HepG2 (cell line): ENCODE data around the gene FFAR1. TPM values are rescaled to one million over a fixed set of nuclear protein-coding genes. Genes with fewer than 3 reads are reported as not detected.

Source experiments
- ATAC-seq: fragments of 200-7000 bp; cut with Tn5 transposase; 3 replicates; pipeline ENCODE4 v1.9.1; 2020; ENCODE audit warnings: mild to moderate bottlenecking, moderate library complexity
- BruUV-seq: library from RNA; stranded (reverse); fragments of 400-500 nt; replicated peaks from 2 replicates; lab custom pipeline; 2021; lab: Mats Ljungman, UMichigan
- CTCF ChIA-PET: fragments of 300-600 bp; formaldehyde crosslinking; extraction: SDS; loops from one replicate; lab custom pipeline; 2021; ENCODE audit warnings: low total read pairs, inconsistent platforms, low intra/inter-chr PET ratio; lab: Yijun Ruan, JAX
- POLR2A ChIA-PET: fragments of 350-600 bp; sonication (Branson Sonifier 250); formaldehyde crosslinking; loops from one replicate; lab custom pipeline; 2020; ENCODE audit warnings: antibody characterized with exemption, inconsistent platforms; lab: Yijun Ruan, JAX
- DNase-seq: peaks from one replicate; pipeline ENCODE4 v3.0.0-alpha.2; 2015; ENCODE audit warnings: low spot score
- FAIRE-seq: peaks from 3 replicates; lab custom pipeline; 2011; peaks lifted over from hg19 to GRCh38; lab: Jason Lieb, UNC
- H2AFZ ChIP-seq: one replicate; pipeline ENCODE4 v1.6.1; 2011; ENCODE audit warnings: low read length, inconsistent platforms
- H3K27ac ChIP-seq: fragments of 300-600 bp; 3 replicates; pipeline ENCODE4 v1.8.0; 2011; ENCODE audit warnings: mixed run types, mild to moderate bottlenecking, mixed read lengths, low read length, inconsistent platforms; ENCODE audit not compliant: insufficient read depth; ENCODE audit errors: extremely low read length
- H3K27me3 ChIP-seq, 2 experiments: fragments of 200-600 bp in 1 of 2; 2 replicates in 1 of 2; 3 replicates in 1 of 2; pipeline versions ENCODE4 v1.6.0 to v1.8.0; 2011; ENCODE audit warnings: low read length in 2 of 2, mild to moderate bottlenecking in 2 of 2, moderate library complexity in 2 of 2, inconsistent platforms in 1 of 2; ENCODE audit not compliant: insufficient read depth in 2 of 2, control insufficient read depth in 1 of 2
- H3K36me3 ChIP-seq, 2 experiments: fragments of 200-600 bp in 1 of 2; replicated peaks in 1 of 2; 2 replicates in 1 of 2; 3 replicates in 1 of 2; pipeline versions ENCODE4 v1.5.1 to v1.8.0; 2011; ENCODE audit warnings: low read length in 2 of 2, inconsistent platforms in 1 of 2; ENCODE audit not compliant: insufficient read depth in 2 of 2, control insufficient read depth in 1 of 2
- H3K4me1 ChIP-seq: 2 replicates; pipeline ENCODE4 v1.5.1; 2012; ENCODE audit warnings: low read length, inconsistent platforms; ENCODE audit not compliant: insufficient read depth
- H3K4me2 ChIP-seq: 2 replicates; pipeline ENCODE4 v1.6.0; 2011; ENCODE audit warnings: low read depth, low read length, inconsistent platforms
- H3K4me3 ChIP-seq, 3 experiments: fragments of 200-600 bp in 1 of 3; sonication (generic), shearing (Covaris generic) in 1 of 3; replicated peaks in 1 of 3; 2 replicates each; pipeline ENCODE4 v1.5.1; 2011 to 2016; ENCODE audit warnings: low read length in 3 of 3, inconsistent platforms in 2 of 3, low read depth in 2 of 3, mild to moderate bottlenecking in 2 of 3, control low read depth in 1 of 3, mixed read lengths in 1 of 3; ENCODE audit not compliant: insufficient read depth in 1 of 3
- H3K79me2 ChIP-seq: one replicate; pipeline ENCODE4 v1.6.1; 2011; ENCODE audit warnings: low read length, inconsistent platforms; ENCODE audit not compliant: insufficient read depth
- H3K9ac ChIP-seq: 2 replicates; pipeline ENCODE4 v1.6.0; 2011; ENCODE audit warnings: mild to moderate bottlenecking, low read depth, low read length, inconsistent platforms; ENCODE audit not compliant: insufficient read depth
- H3K9me3 ChIP-seq: 2 replicates; pipeline ENCODE4 v1.5.1; 2012; ENCODE audit warnings: mild to moderate bottlenecking, low read length
- H4K20me1 ChIP-seq: 2 replicates; pipeline ENCODE4 v1.6.0; 2011; ENCODE audit warnings: inconsistent platforms, mild to moderate bottlenecking, low read length, moderate library complexity; ENCODE audit not compliant: insufficient read depth
- CENPT ChIP-seq: sonication (generic); formaldehyde crosslinking; IDR thresholded peaks from 2 replicates; pipeline ENCODE4 v1.8.0; 2022; ENCODE audit warnings: low read depth, mild to moderate bottlenecking, moderate library complexity, missing genetic modification reagents
- ETV5 ChIP-seq: IDR thresholded peaks from 2 replicates; pipeline ENCODE4 v1.6.1; 2018; ENCODE audit warnings: missing biosample characterization, missing genetic modification reagents, inconsistent platforms, borderline replicate concordance
- FOXM1 ChIP-seq: sonication (generic); formaldehyde crosslinking; IDR thresholded peaks from 2 replicates; pipeline ENCODE4 v1.5.0; 2020; ENCODE audit warnings: missing genetic modification reagents
- IRF2 ChIP-seq: IDR thresholded peaks from 2 replicates; pipeline ENCODE4 v1.6.1; 2018; ENCODE audit warnings: missing genetic modification reagents, missing compliant biosample characterization
- SOX13 ChIP-seq, 3 experiments: fragments of 450-650 bp in 1 of 3; sonication (generic) in 1 of 3; formaldehyde crosslinking in 1 of 3; IDR thresholded peaks in 2 of 3; conservative IDR thresholded peaks in 1 of 3; 2 replicates each; pipeline versions ENCODE4 v1.5.0 to v1.6.1; 2016 to 2020; ENCODE audit warnings: antibody characterized with exemption in 1 of 3, mild to moderate bottlenecking in 1 of 3, missing compliant biosample characterization in 1 of 3, missing genetic modification reagents in 1 of 3, moderate library complexity in 1 of 3
- ZFP1 ChIP-seq: IDR thresholded peaks from 2 replicates; pipeline ENCODE4 v1.6.1; 2016
- ZNF180 ChIP-seq: sonication (generic); formaldehyde crosslinking; IDR thresholded peaks from 2 replicates; pipeline ENCODE4 v1.4.0; 2020; ENCODE audit warnings: low read depth, missing genetic modification reagents, borderline replicate concordance
- ZNF282 ChIP-seq: fragments of 450-650 bp; IDR thresholded peaks from 2 replicates; pipeline ENCODE4 v1.6.1; 2018; ENCODE audit not compliant: partially characterized antibody
- ZNF317 ChIP-seq: sonication (generic); formaldehyde crosslinking; IDR thresholded peaks from 2 replicates; pipeline ENCODE4 v1.5.0; 2020; ENCODE audit warnings: mild to moderate bottlenecking, missing genetic modification reagents
- ZNF432 ChIP-seq: sonication (generic); formaldehyde crosslinking; IDR thresholded peaks from 2 replicates; pipeline ENCODE4 v1.5.0; 2020; ENCODE audit warnings: missing genetic modification reagents, mild to moderate bottlenecking, borderline replicate concordance
- WGBS: methylation state at CpG from one replicate; pipeline ENCODE4 v1.1.6; 2017; ENCODE audit warnings: low lambda C conversion rate; 5-methylcytosine and 5-hydroxymethylcytosine counted together
- in situ Hi-C: cut with HindIII; loops from 2 replicates; pipeline ENCODE4 v1.10.0; 2017; ENCODE audit warnings: low pct_unique_long_range_greater_than_20kb; ENCODE audit not compliant: extremely low pct_ligation_motif_present
- intact Hi-C: fragments of 100-400 bp; cut with micrococcal nuclease; formaldehyde crosslinking; loops from one replicate; pipeline ENCODE4 v1.10.0; 2022; ENCODE audit not compliant: unreplicated experiment
- polyA plus RNA-seq, 8 experiments: library from polyadenylated mRNA; depleted of rRNA in 3 of 8; stranded (reverse) in 7 of 8; unstranded in 1 of 8; fragments of >200 nt; fragmentation: Illumina TruSeq in 4 of 8; extraction: Trizol in 4 of 8; gene quantifications; 2 replicates each; pipeline versions ENCODE4 v1.2.1 to v1.2.3, GENCODE V29; 2011 to 2016; ENCODE audit warnings: low read depth in 4 of 8, missing spikeins in 1 of 8, mixed read lengths in 1 of 8; ENCODE audit not compliant: insufficient read depth in 1 of 8
- total RNA-seq, 5 experiments: library from RNA; depleted of rRNA; stranded (reverse); fragments of >200 nt; fragmentation: Illumina TruSeq; extraction: Trizol; gene quantifications; 2 replicates each; pipeline ENCODE4 v1.2.3, GENCODE V29; 2016; ENCODE audit warnings: low read depth in 1 of 5
- TF ChIP-seq, protein P1 (sequence below): IDR thresholded peaks from 2 replicates; pipeline ENCODE4 v1.6.1; 2016
- TF ChIP-seq, protein P2 (sequence below): sonication (generic); formaldehyde crosslinking; IDR thresholded peaks from 2 replicates; pipeline ENCODE4 v1.4.0; 2020; ENCODE audit warnings: mild to moderate bottlenecking, missing genetic modification reagents
- TF ChIP-seq, protein P3 (sequence below): sonication (generic); formaldehyde crosslinking; IDR thresholded peaks from 2 replicates; pipeline ENCODE4 v1.4.0; 2020; ENCODE audit warnings: missing genetic modification reagents
- TF ChIP-seq, protein P4 (sequence below): sonication (generic); formaldehyde crosslinking; IDR thresholded peaks from 2 replicates; pipeline ENCODE4 v1.5.0; 2020; ENCODE audit warnings: missing genetic modification reagents
- TF ChIP-seq, protein P5 (sequence below): sonication (generic); formaldehyde crosslinking; IDR thresholded peaks from 2 replicates; pipeline ENCODE4 v1.4.0; 2020; ENCODE audit warnings: low read depth, missing genetic modification reagents

The FFAR1 gene
- total and polyA plus RNA-seq, 2 of the 13 experiments (the other 11 are each of a cell fraction or from before 2014, with no cell fraction given) = not detected

DNA sequence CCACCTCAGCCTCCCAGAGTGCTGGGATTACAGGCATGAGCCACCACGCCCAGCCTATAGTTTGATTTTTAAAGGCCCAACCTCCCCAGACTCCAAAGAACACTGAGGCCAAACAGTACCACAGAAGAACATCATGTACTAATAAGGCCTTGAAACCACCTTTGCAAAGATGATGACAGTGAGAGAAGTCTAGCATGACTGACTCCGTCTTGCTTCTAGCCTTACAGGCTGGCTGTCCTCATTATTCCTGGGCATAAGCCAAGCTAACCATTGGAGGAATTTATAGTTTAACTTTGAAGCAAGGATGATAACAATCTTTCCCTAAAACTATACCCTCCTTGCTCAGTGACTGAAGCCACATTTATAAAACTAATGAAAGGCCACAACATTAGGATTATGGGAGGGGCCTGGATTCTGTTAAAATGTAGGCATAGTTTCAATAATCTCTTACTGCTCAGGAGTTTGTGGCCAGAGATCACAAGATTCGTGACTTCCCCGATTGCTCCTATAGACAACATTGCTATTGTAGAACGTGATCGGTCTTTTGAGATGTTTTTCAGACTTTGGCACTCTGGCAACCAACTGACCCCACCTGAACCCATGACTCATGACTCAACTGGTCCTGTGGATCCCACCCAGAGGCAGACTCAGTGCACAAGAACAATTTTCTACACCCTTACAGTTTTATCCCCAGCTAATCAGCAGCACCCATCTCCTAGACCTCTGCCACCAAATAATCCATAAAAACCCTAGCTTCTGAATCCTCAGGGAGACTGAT lies 40.8 kb downstream of the FFAR1 start:
- intact Hi-C loops = no loop called here
- ATAC-seq = peak; percentile 65
- in situ Hi-C loops = no loop called here
- no peaks in the 10 kb centered on the region for H3K79me2 ChIP-seq
- no peaks in the 10 kb centered on the region for H3K27me3 ChIP-seq
- peak overlapping the region; percentile 42 for H3K9ac ChIP-seq
- WGBS = 5% methylated on average over 6 of the region's 6 CpGs
- peaks cover 61% of the 10 kb centered on the region for H3K4me1 ChIP-seq
- FAIRE-seq = peak; percentile 68
- peak overlapping the region; percentile 65 for H3K4me2 ChIP-seq
- no peak overlapping the region for H2AFZ ChIP-seq
- no TSS peak for BruUV-seq
- peak overlapping the region; percentile 70 for H3K27ac ChIP-seq
- CTCF ChIA-PET = no interaction called here
- no peaks in the 10 kb centered on the region for H4K20me1 ChIP-seq
- peak overlapping the region in 1 of 3 experiments; percentile 32; a peak in 1 of 6 replicates for H3K4me3 ChIP-seq
- peak; percentile 87 for DNase-seq
- peaks cover 26% of the 10 kb centered on the region for H3K9me3 ChIP-seq
- POLR2A ChIA-PET = interaction anchor here (1.2 kb wide), 1 partner anchor 11 kb away, joined by 6 read pairs; no protein-coding TSS in a partner anchor
- H3K36me3 ChIP-seq = no peaks in the 10 kb centered on the region
- TF ChIP-seq ZNF282 (no peak), ZNF317 (CRISPR knock-in tag) (peak; percentile 58; the same call in 1 of the 2 replicates), ZNF180 (no peak), CENPT (CRISPR knock-in tag) (no peak), SOX13 (IDR thresholded peaks at IDR 0.05) (no peak), SOX13 (CRISPR knock-in tag; conservative IDR thresholded peaks at IDR 0.05 in 1 of 2, IDR thresholded peaks at IDR 0.05 in 1 of 2) (peak in 1 of 2 experiments; percentile 43; a peak in 1 of 4 replicates), FOXM1 (CRISPR knock-in tag) (no peak), ZFP1 (CRISPR knock-in tag) (peak; percentile 77; the same call in 1 of the 2 replicates), ETV5 (CRISPR knock-in tag) (peak; percentile 25; the same call in 1 of the 2 replicates), IRF2 (0 out of 2 replicates have a peak, but pooled peaks have one; percentile 5), ZNF432 (CRISPR knock-in tag) (no peak)
- TF ChIP-seq, protein P1, sequence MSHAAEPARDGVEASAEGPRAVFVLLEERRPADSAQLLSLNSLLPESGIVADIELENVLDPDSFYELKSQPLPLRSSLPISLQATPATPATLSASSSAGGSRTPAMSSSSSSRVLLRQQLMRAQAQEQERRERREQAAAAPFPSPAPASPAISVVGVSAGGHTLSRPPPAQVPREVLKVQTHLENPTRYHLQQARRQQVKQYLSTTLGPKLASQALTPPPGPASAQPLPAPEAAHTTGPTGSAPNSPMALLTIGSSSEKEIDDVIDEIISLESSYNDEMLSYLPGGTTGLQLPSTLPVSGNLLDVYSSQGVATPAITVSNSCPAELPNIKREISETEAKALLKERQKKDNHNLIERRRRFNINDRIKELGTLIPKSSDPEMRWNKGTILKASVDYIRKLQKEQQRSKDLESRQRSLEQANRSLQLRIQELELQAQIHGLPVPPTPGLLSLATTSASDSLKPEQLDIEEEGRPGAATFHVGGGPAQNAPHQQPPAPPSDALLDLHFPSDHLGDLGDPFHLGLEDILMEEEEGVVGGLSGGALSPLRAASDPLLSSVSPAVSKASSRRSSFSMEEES (CRISPR knock-in tag) = peak; percentile 89
- TF ChIP-seq, protein P2, sequence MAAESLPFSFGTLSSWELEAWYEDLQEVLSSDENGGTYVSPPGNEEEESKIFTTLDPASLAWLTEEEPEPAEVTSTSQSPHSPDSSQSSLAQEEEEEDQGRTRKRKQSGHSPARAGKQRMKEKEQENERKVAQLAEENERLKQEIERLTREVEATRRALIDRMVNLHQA (CRISPR knock-in tag) = no peak
- TF ChIP-seq, protein P3, sequence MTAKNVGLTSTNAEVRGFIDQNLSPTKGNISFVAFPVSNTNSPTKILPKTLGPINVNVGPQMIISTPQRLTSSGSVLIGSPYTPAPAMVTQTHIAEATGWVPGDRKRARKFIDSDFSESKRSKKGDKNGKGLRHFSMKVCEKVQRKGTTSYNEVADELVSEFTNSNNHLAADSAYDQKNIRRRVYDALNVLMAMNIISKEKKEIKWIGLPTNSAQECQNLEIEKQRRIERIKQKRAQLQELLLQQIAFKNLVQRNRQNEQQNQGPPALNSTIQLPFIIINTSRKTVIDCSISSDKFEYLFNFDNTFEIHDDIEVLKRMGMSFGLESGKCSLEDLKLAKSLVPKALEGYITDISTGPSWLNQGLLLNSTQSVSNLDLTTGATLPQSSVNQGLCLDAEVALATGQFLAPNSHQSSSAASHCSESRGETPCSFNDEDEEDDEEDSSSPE = no peak
- TF ChIP-seq, protein P4, sequence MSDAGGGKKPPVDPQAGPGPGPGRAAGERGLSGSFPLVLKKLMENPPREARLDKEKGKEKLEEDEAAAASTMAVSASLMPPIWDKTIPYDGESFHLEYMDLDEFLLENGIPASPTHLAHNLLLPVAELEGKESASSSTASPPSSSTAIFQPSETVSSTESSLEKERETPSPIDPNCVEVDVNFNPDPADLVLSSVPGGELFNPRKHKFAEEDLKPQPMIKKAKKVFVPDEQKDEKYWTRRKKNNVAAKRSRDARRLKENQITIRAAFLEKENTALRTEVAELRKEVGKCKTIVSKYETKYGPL = no peak
- TF ChIP-seq, protein P5, sequence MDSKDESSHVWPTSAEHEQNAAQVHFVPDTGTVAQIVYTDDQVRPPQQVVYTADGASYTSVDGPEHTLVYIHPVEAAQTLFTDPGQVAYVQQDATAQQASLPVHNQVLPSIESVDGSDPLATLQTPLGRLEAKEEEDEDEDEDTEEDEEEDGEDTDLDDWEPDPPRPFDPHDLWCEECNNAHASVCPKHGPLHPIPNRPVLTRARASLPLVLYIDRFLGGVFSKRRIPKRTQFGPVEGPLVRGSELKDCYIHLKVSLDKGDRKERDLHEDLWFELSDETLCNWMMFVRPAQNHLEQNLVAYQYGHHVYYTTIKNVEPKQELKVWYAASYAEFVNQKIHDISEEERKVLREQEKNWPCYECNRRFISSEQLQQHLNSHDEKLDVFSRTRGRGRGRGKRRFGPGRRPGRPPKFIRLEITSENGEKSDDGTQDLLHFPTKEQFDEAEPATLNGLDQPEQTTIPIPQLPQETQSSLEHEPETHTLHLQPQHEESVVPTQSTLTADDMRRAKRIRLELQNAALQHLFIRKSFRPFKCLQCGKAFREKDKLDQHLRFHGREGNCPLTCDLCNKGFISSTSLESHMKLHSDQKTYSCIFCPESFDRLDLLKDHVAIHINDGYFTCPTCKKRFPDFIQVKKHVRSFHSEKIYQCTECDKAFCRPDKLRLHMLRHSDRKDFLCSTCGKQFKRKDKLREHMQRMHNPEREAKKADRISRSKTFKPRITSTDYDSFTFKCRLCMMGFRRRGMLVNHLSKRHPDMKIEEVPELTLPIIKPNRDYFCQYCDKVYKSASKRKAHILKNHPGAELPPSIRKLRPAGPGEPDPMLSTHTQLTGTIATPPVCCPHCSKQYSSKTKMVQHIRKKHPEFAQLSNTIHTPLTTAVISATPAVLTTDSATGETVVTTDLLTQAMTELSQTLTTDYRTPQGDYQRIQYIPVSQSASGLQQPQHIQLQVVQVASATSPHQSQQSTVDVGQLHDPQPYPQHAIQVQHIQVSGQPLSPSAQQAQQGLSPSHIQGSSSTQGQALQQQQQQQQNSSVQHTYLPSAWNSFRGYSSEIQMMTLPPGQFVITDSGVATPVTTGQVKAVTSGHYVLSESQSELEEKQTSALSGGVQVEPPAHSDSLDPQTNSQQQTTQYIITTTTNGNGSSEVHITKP (CRISPR knock-in tag) = 0 out of 2 replicates have a peak, but pooled peaks have one; percentile 34
